ENCODE results near the gene RPTOR.

GRCh38 chr17:80870401-80870800 lies 325.8 kb downstream of the RPTOR start:
- TF ChIP-seq, protein P1, sequence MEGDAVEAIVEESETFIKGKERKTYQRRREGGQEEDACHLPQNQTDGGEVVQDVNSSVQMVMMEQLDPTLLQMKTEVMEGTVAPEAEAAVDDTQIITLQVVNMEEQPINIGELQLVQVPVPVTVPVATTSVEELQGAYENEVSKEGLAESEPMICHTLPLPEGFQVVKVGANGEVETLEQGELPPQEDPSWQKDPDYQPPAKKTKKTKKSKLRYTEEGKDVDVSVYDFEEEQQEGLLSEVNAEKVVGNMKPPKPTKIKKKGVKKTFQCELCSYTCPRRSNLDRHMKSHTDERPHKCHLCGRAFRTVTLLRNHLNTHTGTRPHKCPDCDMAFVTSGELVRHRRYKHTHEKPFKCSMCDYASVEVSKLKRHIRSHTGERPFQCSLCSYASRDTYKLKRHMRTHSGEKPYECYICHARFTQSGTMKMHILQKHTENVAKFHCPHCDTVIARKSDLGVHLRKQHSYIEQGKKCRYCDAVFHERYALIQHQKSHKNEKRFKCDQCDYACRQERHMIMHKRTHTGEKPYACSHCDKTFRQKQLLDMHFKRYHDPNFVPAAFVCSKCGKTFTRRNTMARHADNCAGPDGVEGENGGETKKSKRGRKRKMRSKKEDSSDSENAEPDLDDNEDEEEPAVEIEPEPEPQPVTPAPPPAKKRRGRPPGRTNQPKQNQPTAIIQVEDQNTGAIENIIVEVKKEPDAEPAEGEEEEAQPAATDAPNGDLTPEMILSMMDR (IDR thresholded peaks at IDR 0.05) = no peak
- TF ChIP-seq POLR2AphosphoS5 (IDR thresholded peaks at IDR 0.05; ENCODE audit: low read depth, low read length) = no peak
- TF ChIP-seq EP300 (IDR thresholded peaks at IDR 0.05; ENCODE audit: borderline replicate concordance in 1 of 2, low read depth in 1 of 2, low read length in 1 of 2) = no peak
- no peak for TF ChIP-seq YY1 (IDR thresholded peaks at IDR 0.05; ENCODE audit: low read depth)
- TF ChIP-seq SMC3 (IDR thresholded peaks at IDR 0.05; ENCODE audit: low read depth, low read length) = no peak
- no peak for TF ChIP-seq MAX (IDR thresholded peaks at IDR 0.05; ENCODE audit: low read depth)
- TF ChIP-seq MEF2A (IDR thresholded peaks at IDR 0.05; ENCODE audit: borderline replicate concordance, low read depth) = no peak
- TF ChIP-seq RAD21 (IDR thresholded peaks at IDR 0.05; ENCODE audit: low read length) = no peak
- TF ChIP-seq EZH2phosphoT487 (IDR thresholded peaks at IDR 0.05; ENCODE audit: borderline replicate concordance, low read depth) = no peak
- TF ChIP-seq GABPA (IDR thresholded peaks at IDR 0.05; ENCODE audit: low read depth) = no peak
